ENCODE data around the gene DUSP3. TPM values are rescaled to one million over a fixed set of nuclear protein-coding genes. Genes with fewer than 3 reads are reported as not detected.

DUSP3 gene
- total RNA-seq: 293 TPM
- long read RNA-seq, full-length matches to known transcripts: 465 of 576 reads
- long read RNA-seq, partial matches to known transcripts: 9 of 576 reads
- long read RNA-seq, other reads (novel, unspliced or antisense): 102 of 576 reads

DNA sequence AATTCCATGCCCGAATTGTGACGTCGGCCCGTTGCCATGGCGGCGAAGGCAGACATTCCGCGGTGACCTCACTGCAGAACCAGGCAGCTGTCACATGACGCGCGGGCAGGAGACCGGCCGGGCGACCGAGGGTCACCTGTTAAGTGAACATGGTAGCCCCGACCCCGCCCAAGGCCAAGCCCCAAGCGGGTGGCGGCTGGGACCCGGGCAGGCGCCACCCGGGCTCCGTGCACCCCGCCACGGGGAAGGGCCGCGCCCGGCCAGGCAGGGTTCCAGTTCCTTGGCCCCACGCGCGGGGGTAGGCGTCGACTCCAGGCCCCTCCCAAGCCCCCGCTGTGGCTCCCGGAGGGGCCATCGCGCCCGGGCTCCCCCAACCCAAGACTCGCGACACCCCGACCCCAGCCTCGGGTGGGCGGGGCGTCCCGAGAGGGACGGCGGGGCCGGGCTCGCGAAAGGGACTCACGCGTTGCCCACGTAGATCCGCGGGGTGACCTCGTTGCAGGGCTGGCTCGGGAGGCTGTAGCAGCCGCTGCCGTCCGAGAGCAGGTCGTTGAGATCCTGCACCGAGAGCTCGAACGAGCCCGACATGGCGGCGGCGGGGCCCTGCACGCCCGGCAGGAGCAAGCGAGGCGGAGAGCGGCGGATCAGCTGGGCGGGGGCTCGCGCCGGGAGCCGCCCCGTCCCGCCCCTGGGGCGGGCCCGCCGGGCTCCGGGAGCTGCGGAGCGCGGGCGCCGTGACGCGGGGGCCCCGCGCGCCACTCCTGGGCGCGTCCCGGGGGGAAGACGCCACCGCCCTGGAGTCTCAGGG, at the start of gene DUSP3:
Gene DUSP3 (minus strand): TSS at position 641 of the 808 bp plus-strand sequence. CDS start 53 bp downstream, at position 588.
- Histone ChIP-seq H3K9me3 (replicated peaks) (no peaks in the 10 kb centered on the region), H3K4me3 (peak within 1 kb of the TSS; percentile 95), H3K27me3 (ENCODE audit: low read depth) (no peaks in the 10 kb centered on the region), H3K4me1 (peaks cover 60% of the 10 kb centered on the region), H3K27ac (replicated peaks) (peak within 1 kb of the TSS; percentile 100), H3K36me3 (peaks cover 25% of the 10 kb centered on the region)
- TF ChIP-seq, protein P1, sequence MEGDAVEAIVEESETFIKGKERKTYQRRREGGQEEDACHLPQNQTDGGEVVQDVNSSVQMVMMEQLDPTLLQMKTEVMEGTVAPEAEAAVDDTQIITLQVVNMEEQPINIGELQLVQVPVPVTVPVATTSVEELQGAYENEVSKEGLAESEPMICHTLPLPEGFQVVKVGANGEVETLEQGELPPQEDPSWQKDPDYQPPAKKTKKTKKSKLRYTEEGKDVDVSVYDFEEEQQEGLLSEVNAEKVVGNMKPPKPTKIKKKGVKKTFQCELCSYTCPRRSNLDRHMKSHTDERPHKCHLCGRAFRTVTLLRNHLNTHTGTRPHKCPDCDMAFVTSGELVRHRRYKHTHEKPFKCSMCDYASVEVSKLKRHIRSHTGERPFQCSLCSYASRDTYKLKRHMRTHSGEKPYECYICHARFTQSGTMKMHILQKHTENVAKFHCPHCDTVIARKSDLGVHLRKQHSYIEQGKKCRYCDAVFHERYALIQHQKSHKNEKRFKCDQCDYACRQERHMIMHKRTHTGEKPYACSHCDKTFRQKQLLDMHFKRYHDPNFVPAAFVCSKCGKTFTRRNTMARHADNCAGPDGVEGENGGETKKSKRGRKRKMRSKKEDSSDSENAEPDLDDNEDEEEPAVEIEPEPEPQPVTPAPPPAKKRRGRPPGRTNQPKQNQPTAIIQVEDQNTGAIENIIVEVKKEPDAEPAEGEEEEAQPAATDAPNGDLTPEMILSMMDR (IDR thresholded peaks at IDR 0.05; ENCODE audit: borderline replicate concordance): no peak
- peak; percentile 95 for DNase-seq
- intact Hi-C loops (cut with micrococcal nuclease): no loop called here

GRCh38 chr17:43827596-43827995, 48.8 kb upstream of the DUSP3 start:
- DNase-seq: no peak
- peak overlapping the region; percentile 93 for H3K27ac ChIP-seq (replicated peaks)
- peak overlapping the region; percentile 78 for H3K4me3 ChIP-seq
- H3K4me1 ChIP-seq: peaks cover 91% of the 10 kb centered on the region
- intact Hi-C loops (cut with micrococcal nuclease): no loop called here
- H3K27me3 ChIP-seq (ENCODE audit: low read depth): no peaks in the 10 kb centered on the region
- peaks cover 64% of the 10 kb centered on the region for H3K36me3 ChIP-seq
- no peaks in the 10 kb centered on the region for H3K9me3 ChIP-seq (replicated peaks)
- TF ChIP-seq, protein P1 (IDR thresholded peaks at IDR 0.05; ENCODE audit: borderline replicate concordance): no peak

GRCh38 chr17:43826206-43826605, 47.4 kb upstream of the DUSP3 start:
- DNase-seq: no peak
- TF ChIP-seq, protein P1 (IDR thresholded peaks at IDR 0.05; ENCODE audit: borderline replicate concordance): no peak
- peaks cover 94% of the 10 kb centered on the region for H3K4me1 ChIP-seq
- H3K4me3 ChIP-seq: no peak overlapping the region
- peak overlapping the region; percentile 93 for H3K27ac ChIP-seq (replicated peaks)
- no peaks in the 10 kb centered on the region for H3K27me3 ChIP-seq (ENCODE audit: low read depth)
- H3K9me3 ChIP-seq (replicated peaks): no peaks in the 10 kb centered on the region
- intact Hi-C loops (cut with micrococcal nuclease): no loop called here
- H3K36me3 ChIP-seq: peaks cover 74% of the 10 kb centered on the region

DNA sequence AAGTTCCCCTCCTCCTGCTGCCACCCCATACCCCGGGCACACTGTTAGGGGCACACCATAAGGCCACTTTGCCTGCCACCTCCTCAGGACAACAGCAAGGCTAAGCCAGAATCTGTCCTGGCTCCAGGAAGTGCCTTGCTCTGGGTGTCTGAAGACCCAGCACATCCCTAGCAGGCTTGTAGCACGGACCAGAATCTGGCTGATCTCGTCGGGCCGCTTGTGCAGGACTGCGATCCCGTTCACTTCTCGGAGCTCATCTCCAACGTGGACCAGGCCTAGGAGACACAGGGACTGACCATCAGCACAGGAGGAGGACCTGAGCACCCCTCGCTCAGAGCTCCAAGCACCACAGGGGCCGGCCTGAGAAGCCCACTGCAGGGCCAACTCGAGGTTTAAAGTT, 46.8 kb upstream of the DUSP3 start:
- intact Hi-C loops (cut with micrococcal nuclease): no loop called here
- no peaks in the 10 kb centered on the region for H3K9me3 ChIP-seq (replicated peaks)
- H3K27ac ChIP-seq (replicated peaks): peak overlapping the region; percentile 85
- no peak for DNase-seq
- no peak overlapping the region for H3K4me3 ChIP-seq
- H3K27me3 ChIP-seq (ENCODE audit: low read depth): no peaks in the 10 kb centered on the region
- H3K4me1 ChIP-seq: peaks cover 94% of the 10 kb centered on the region
- TF ChIP-seq, protein P1 (IDR thresholded peaks at IDR 0.05; ENCODE audit: borderline replicate concordance): no peak
- peaks cover 74% of the 10 kb centered on the region for H3K36me3 ChIP-seq

GRCh38 chr17:43823350-43824084, 44.7 kb upstream of the DUSP3 start:
- Histone ChIP-seq H3K27ac (replicated peaks) (peak overlapping the region; percentile 85), H3K9me3 (replicated peaks) (no peaks in the 10 kb centered on the region), H3K4me3 (no peak overlapping the region), H3K4me1 (peaks cover 92% of the 10 kb centered on the region), H3K36me3 (peaks cover 74% of the 10 kb centered on the region), H3K27me3 (ENCODE audit: low read depth) (no peaks in the 10 kb centered on the region)
- TF ChIP-seq, protein P1 (IDR thresholded peaks at IDR 0.05; ENCODE audit: borderline replicate concordance): no peak
- DNase-seq: peak; percentile 78
- intact Hi-C loops (cut with micrococcal nuclease): no loop called here
